Lower leg skin (tissue), 4 donors: ENCODE results near the gene SESN1. TPM values are rescaled to one million over a fixed set of nuclear protein-coding genes. Genes with fewer than 3 reads are reported as not detected.

ENCODE experiments used
- DNase-seq, 2 donors: peaks; one replicate each; pipeline ENCODE4 v3.0.0-alpha.2; 2019; ENCODE audit warnings: low spot score in 2 of 2
- H3K4me3 ChIP-seq: fragments of 200-600 bp; sonication (generic); 2 replicates; pipeline ENCODE4 v1.5.1; 2017; ENCODE audit warnings: mild to moderate bottlenecking, low read depth; ENCODE audit not compliant: poor library complexity, severe bottlenecking
- POLR2A ChIP-seq, 2 donors: fragments of 450-650 bp; IDR thresholded peaks; one replicate each; pipeline ENCODE4 v1.6.1; 2016 to 2017; ENCODE audit warnings: antibody characterized with exemption in 2 of 2, mild to moderate bottlenecking in 1 of 2, moderate library complexity in 1 of 2
- WGBS, 2 donors: methylation state at CpG; one replicate each; pipeline ENCODE4 v1.1.5; 2018; 5-methylcytosine and 5-hydroxymethylcytosine counted together
- intact Hi-C: fragments of 100-400 bp; cut with DNase I; formaldehyde crosslinking; loops from one replicate; pipeline ENCODE4 v1.15.0; 2023; ENCODE audit warnings: low total_unique reads
- total RNA-seq, 4 donors: library from RNA; depleted of rRNA; stranded (reverse); fragments of >200 nt; gene quantifications; one replicate each; pipeline ENCODE4 v1.1.0, GENCODE V29; 2016
- TF ChIP-seq, protein P1 (sequence below), 3 donors: fragments of 450-650 bp; IDR thresholded peaks; one replicate each; pipeline ENCODE4 v1.5.1; 2016; ENCODE audit warnings: antibody characterized with exemption in 3 of 3, mild to moderate bottlenecking in 3 of 3, moderate library complexity in 2 of 3

The SESN1 gene
- total RNA-seq, 4 donors from 2014 or later: 47.9 to 165 (median 110) TPM

DNA sequence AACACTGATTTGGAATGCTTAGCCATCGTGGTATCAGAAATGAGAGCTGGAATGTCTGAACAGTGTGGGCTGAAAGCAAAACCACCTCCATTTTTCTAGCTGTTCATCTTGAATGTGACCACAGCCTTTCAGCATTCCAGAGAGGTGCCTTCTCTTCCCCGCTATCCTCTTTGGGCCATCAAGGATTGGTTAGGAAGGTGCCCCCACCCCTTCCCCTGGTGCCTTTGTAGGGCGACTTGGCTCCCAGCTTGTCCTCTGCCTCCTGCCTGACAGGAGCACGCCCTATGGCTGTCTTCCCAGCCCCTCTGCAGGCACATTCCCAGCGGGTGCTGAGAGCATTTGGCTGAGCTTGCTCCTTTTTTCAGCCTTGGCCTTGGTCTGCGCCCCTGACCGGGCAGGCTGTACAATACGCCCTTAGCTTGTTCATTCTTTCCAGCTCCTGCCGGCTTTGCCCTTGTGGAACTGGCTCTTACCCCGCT, 148.9 kb downstream of the SESN1 start:
- no peak overlapping the region for H3K4me3 ChIP-seq
- WGBS, 2 donors: 18 to 30% methylated on average over 10 of the region's 10 CpGs
- intact Hi-C loops: no loop called here
- no peak for TF ChIP-seq POLR2A (IDR thresholded peaks at IDR 0.05)
- TF ChIP-seq, protein P1, sequence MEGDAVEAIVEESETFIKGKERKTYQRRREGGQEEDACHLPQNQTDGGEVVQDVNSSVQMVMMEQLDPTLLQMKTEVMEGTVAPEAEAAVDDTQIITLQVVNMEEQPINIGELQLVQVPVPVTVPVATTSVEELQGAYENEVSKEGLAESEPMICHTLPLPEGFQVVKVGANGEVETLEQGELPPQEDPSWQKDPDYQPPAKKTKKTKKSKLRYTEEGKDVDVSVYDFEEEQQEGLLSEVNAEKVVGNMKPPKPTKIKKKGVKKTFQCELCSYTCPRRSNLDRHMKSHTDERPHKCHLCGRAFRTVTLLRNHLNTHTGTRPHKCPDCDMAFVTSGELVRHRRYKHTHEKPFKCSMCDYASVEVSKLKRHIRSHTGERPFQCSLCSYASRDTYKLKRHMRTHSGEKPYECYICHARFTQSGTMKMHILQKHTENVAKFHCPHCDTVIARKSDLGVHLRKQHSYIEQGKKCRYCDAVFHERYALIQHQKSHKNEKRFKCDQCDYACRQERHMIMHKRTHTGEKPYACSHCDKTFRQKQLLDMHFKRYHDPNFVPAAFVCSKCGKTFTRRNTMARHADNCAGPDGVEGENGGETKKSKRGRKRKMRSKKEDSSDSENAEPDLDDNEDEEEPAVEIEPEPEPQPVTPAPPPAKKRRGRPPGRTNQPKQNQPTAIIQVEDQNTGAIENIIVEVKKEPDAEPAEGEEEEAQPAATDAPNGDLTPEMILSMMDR (IDR thresholded peaks at IDR 0.05): no peak
- DNase-seq: peak; percentile 48 to 91

DNA sequence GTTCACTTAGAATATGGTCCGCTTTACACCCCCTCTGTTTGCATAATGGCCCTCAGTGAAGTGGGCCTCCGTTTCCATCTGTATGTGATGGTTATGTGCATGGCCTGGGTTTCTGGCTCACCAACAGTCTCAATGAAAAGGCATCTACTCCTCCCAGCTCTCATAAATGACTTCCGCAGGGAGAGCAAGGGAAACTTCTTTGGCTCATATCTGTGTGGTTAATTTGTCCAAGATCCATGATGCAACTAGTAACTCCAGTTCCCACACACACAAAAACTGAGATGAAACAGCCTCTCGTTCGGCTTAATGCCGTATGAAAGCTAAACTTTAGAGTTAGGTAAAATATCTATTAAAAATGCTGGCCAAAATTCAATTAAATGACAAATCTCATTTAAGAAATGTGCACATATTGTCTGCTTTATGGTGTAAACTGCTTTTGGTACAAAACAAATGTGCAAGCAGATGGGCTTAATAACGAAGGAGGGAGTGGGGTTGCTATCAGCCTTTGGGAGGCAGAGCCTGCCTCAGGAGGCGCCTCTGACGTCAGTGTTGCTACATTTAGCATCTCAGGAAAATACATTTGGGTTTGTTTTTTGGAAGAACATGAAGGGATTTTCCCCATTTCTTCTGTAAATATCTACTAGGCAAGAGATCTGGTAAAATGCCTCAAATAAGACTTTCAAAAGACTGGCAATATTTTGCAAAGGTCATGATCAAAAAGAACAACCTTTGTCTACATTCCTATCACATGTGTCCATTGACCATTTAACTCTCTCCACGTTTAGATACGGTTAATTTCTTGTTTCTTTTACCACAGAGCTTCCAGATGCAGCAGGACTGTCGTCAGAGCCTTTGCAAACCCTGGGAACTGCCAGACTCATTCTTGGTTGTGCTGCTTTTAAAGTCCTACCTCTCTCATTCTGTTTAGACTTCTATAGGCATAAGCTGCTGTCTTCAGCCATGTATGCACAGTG, 149.7 kb downstream of the SESN1 start:
- no peak for DNase-seq
- H3K4me3 ChIP-seq: no peak overlapping the region
- WGBS, 2 donors: 20 to 21% methylated on average over 12 of the region's 12 CpGs

DNA sequence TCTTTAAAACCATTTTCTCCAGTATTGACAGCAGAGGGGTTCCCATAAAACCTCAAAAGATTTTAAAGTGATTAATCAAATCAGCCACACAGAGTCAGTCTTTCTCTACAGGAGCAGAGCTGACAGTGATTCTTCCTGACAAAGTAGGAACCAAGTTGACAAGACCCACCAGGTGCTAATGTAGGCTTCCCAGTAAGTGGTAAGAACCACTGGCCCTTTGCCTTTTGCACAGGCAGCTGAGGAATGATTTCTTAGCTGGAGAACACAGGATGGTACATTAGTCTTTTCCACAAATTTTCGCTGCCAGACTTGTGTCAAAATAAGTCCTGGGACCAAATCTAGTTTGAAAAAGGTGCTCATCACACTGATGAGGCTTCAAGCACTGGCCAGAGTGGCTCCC, 150.6 kb downstream of the SESN1 start:
- no peak for DNase-seq
- intact Hi-C loops: no loop called here
- H3K4me3 ChIP-seq: no peak overlapping the region
- 94 to 96% methylated on average over 1 of the region's 1 CpG for WGBS, 2 donors
- TF ChIP-seq POLR2A (IDR thresholded peaks at IDR 0.05): no peak
- TF ChIP-seq, protein P1 (IDR thresholded peaks at IDR 0.05): no peak

More for the DNA sequence above, 149.7 kb downstream of the SESN1 start:
- intact Hi-C loops: no loop called here
- TF ChIP-seq, protein P1 (IDR thresholded peaks at IDR 0.05): no peak
- TF ChIP-seq POLR2A (IDR thresholded peaks at IDR 0.05): no peak

DNA sequence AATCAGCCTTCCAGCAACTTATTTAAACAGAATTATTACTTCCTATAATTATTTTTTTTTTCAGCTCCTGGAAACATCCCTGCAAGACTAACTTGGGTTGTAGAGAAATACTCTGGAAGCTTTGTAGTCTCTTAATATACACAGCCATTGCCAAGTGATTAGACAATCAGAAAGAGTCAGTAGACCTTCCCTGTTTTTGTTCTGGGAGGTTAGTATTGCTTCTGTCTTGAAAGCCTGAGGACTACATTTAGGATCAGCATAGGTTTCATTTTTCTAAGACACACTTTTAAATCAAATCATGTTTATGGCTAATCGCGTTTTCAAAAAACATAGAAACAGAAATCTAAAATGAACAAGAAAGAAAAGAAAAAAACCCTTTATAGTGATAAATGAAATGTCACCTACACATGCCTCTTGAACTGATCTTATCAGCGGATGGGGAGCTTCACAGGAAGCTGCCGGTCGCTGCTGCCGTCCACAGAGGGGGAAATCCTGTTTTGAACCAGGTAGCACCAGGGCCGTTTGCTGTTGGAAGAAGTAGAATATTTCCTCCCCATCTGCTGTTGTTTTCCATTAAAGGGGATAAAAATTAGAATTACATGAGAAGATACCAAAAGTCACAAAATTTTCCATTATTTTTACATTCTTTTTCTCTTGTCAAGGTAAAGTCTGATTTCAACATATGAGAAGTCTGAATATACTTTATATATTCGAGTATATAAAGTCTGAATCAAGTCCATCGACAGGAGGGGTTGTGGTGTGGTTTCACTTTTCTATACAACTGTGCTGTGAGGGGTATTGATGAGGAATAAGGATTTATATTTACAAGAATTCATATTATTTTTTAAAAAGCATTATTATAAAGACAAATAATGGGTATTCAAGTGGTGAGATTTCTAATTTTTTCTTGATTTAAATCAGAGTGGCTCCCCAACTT, 151.8 kb downstream of the SESN1 start:
- no peak for TF ChIP-seq POLR2A (IDR thresholded peaks at IDR 0.05)
- TF ChIP-seq, protein P1 (IDR thresholded peaks at IDR 0.05): no peak
- H3K4me3 ChIP-seq: no peak overlapping the region
- DNase-seq: no peak
- WGBS, 2 donors: 61 to 63% methylated on average over 9 of the region's 9 CpGs
- intact Hi-C loops: no loop called here

DNA sequence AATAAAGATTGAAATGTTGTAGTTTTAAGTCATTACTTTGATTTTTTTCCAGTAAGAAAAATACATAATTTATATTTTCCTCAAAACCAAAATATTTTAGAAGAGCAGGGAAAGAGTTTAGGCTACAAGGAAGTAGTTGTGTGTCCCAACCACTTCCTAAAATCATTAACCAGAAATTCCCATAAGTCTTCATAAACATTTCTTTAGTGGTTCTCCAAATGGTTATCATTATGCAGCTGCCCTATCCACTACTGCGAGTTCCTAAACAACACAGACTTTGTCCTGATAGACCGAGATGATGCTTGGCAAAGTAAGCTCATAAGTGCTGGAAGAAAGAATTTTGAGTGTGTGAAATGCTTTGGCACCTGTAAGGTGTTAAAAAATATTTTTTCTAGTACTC, 152.8 kb downstream of the SESN1 start:
- no peak for DNase-seq
- WGBS, 2 donors: 71 to 80% methylated on average over 2 of the region's 2 CpGs
- no peak for TF ChIP-seq POLR2A (IDR thresholded peaks at IDR 0.05)
- TF ChIP-seq, protein P1 (IDR thresholded peaks at IDR 0.05): no peak
- intact Hi-C loops: no loop called here
- H3K4me3 ChIP-seq: no peak overlapping the region
